ENCODE results near the gene NUBPL. TPM values are rescaled to one million over a fixed set of nuclear protein-coding genes. Genes with fewer than 3 reads are reported as not detected.

The NUBPL gene
- total RNA-seq, 1 donor from 2014 or later = 11.6 TPM

- Mint-ChIP-seq H3K36me3 (ENCODE audit: unreplicated experiment) (peaks cover 9% of the 10 kb centered on the region), H3K4me1 (ENCODE audit: unreplicated experiment) (no peaks in the 10 kb centered on the region), H3K9me3 (ENCODE audit: unreplicated experiment) (peaks cover 17% of the 10 kb centered on the region), H3K27ac (ENCODE audit: unreplicated experiment) (no peak overlapping the region), H3K27me3 (ENCODE audit: unreplicated experiment) (no peaks in the 10 kb centered on the region), H3K4me3 (ENCODE audit: unreplicated experiment) (no peak overlapping the region)
- TF ChIP-seq, protein P1, sequence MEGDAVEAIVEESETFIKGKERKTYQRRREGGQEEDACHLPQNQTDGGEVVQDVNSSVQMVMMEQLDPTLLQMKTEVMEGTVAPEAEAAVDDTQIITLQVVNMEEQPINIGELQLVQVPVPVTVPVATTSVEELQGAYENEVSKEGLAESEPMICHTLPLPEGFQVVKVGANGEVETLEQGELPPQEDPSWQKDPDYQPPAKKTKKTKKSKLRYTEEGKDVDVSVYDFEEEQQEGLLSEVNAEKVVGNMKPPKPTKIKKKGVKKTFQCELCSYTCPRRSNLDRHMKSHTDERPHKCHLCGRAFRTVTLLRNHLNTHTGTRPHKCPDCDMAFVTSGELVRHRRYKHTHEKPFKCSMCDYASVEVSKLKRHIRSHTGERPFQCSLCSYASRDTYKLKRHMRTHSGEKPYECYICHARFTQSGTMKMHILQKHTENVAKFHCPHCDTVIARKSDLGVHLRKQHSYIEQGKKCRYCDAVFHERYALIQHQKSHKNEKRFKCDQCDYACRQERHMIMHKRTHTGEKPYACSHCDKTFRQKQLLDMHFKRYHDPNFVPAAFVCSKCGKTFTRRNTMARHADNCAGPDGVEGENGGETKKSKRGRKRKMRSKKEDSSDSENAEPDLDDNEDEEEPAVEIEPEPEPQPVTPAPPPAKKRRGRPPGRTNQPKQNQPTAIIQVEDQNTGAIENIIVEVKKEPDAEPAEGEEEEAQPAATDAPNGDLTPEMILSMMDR (IDR thresholded peaks at IDR 0.05) = no peak
- no peak for DNase-seq (ENCODE audit: extremely low spot score, unreplicated experiment)
Observed at GRCh38 chr14:31660191-31660590, 99.0 kb downstream of the NUBPL start.

GRCh38 chr14:31660728-31661127 is 99.5 kb downstream of the NUBPL start:
- Mint-ChIP-seq H3K4me1 (ENCODE audit: unreplicated experiment) (no peaks in the 10 kb centered on the region), H3K27me3 (ENCODE audit: unreplicated experiment) (no peaks in the 10 kb centered on the region), H3K9me3 (ENCODE audit: unreplicated experiment) (peaks cover 22% of the 10 kb centered on the region), H3K36me3 (ENCODE audit: unreplicated experiment) (peaks cover 9% of the 10 kb centered on the region), H3K27ac (ENCODE audit: unreplicated experiment) (no peak overlapping the region), H3K4me3 (ENCODE audit: unreplicated experiment) (no peak overlapping the region)
- TF ChIP-seq, protein P1 (IDR thresholded peaks at IDR 0.05) = no peak
- no peak for DNase-seq (ENCODE audit: extremely low spot score, unreplicated experiment)

- no peak for DNase-seq (ENCODE audit: extremely low spot score, unreplicated experiment)
- H3K36me3 Mint-ChIP-seq (ENCODE audit: unreplicated experiment) = peaks cover 11% of the 10 kb centered on the region
- TF ChIP-seq, protein P1 (IDR thresholded peaks at IDR 0.05) = no peak
- peaks cover 35% of the 10 kb centered on the region for H3K9me3 Mint-ChIP-seq (ENCODE audit: unreplicated experiment)
- no peak overlapping the region for H3K4me3 Mint-ChIP-seq (ENCODE audit: unreplicated experiment)
- H3K4me1 Mint-ChIP-seq (ENCODE audit: unreplicated experiment) = no peaks in the 10 kb centered on the region
- no peaks in the 10 kb centered on the region for H3K27me3 Mint-ChIP-seq (ENCODE audit: unreplicated experiment)
- no peak overlapping the region for H3K27ac Mint-ChIP-seq (ENCODE audit: unreplicated experiment)
Observed at GRCh38 chr14:31668348-31668747, 107.1 kb downstream of the NUBPL start.

GRCh38 chr14:31672709-31673108 is 111.5 kb downstream of the NUBPL start:
- TF ChIP-seq, protein P1 (IDR thresholded peaks at IDR 0.05) = no peak
- H3K9me3 Mint-ChIP-seq (ENCODE audit: unreplicated experiment) = peaks cover 17% of the 10 kb centered on the region
- no peak for DNase-seq (ENCODE audit: extremely low spot score, unreplicated experiment)
- H3K4me3 Mint-ChIP-seq (ENCODE audit: unreplicated experiment) = no peak overlapping the region
- no peak overlapping the region for H3K27ac Mint-ChIP-seq (ENCODE audit: unreplicated experiment)
- no peaks in the 10 kb centered on the region for H3K4me1 Mint-ChIP-seq (ENCODE audit: unreplicated experiment)
- H3K27me3 Mint-ChIP-seq (ENCODE audit: unreplicated experiment) = no peaks in the 10 kb centered on the region
- peaks cover 3% of the 10 kb centered on the region for H3K36me3 Mint-ChIP-seq (ENCODE audit: unreplicated experiment)

DNA sequence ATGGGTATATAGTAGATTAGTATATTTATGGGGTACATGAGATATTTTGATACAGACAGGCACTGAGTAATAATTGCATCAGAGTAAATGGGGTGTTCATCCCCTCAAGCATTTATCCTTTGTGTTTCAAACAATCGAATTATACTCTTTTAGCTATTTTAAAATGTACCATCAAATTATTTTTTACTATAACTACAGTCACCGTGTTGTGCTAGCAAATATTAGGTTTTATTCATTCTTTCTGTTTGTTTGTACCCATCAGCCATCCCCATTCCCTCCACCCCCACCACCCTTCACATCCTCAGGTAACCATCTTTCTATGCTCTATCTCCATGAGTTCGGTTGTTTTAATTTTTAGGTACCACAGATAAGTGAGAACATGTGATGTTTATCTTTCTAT is 115.8 kb downstream of the NUBPL start:
- DNase-seq (ENCODE audit: extremely low spot score, unreplicated experiment) = no peak
- Mint-ChIP-seq H3K36me3 (ENCODE audit: unreplicated experiment) (peaks cover under 1% of the 10 kb centered on the region), H3K4me3 (ENCODE audit: unreplicated experiment) (no peak overlapping the region), H3K27me3 (ENCODE audit: unreplicated experiment) (no peaks in the 10 kb centered on the region), H3K27ac (ENCODE audit: unreplicated experiment) (no peak overlapping the region), H3K9me3 (ENCODE audit: unreplicated experiment) (peaks cover 8% of the 10 kb centered on the region), H3K4me1 (ENCODE audit: unreplicated experiment) (no peaks in the 10 kb centered on the region)
- TF ChIP-seq, protein P1 (IDR thresholded peaks at IDR 0.05) = no peak

Data from osteocyte (in vitro differentiated cells).